Measurements from ENCODE around the gene ZNF853.
"Not testable (repeated sequence)": the region's sequence is repeated elsewhere in the genome, so short reads cannot be mapped to it uniquely, and the experiment has no call there.

ZNF853 gene

DNA sequence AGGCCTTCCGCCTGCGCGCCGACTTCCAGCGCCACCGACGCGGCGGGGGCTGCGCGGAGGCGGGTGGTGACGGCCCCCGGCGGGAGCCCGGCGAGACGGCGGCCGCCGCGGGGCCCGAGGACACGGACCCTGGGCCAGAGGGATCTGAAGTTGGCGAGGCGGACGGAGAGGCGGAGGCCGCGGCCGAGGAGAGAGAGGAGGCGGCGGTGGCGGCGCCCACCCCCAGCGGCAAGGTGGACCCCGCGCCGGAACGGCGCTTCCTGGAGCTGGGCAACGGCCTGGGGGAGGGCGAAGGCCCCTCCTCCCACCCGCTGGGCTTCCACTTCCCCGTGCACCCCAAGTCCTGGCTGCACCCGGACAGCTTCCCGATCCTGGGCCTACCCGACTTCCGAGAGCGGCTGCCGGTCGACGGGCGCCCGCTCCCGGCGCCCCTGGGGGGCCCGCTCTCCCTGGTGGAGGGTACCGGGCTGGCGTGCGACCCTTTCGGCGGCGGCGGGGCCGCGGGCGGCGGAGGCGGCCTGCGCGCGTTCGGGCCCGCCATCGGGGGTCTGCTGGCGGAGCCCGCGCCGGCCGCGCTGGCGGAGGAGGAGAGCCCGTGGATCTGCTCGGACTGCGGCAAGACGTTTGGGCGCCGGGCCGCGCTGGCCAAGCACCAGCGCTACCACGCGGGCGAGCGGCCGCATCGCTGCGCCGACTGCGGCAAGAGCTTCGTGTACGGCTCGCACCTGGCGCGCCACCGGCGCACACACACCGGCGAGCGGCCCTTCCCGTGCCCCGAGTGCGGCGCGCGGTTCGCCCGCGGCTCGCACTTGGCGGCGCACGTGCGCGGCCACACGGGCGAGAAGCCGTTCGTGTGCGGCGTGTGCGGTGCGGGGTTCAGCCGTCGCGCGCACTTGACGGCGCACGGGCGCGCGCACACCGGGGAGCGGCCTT lies 37.9 kb downstream of the ZNF853 start:
- no peak for DNase-seq

DNA sequence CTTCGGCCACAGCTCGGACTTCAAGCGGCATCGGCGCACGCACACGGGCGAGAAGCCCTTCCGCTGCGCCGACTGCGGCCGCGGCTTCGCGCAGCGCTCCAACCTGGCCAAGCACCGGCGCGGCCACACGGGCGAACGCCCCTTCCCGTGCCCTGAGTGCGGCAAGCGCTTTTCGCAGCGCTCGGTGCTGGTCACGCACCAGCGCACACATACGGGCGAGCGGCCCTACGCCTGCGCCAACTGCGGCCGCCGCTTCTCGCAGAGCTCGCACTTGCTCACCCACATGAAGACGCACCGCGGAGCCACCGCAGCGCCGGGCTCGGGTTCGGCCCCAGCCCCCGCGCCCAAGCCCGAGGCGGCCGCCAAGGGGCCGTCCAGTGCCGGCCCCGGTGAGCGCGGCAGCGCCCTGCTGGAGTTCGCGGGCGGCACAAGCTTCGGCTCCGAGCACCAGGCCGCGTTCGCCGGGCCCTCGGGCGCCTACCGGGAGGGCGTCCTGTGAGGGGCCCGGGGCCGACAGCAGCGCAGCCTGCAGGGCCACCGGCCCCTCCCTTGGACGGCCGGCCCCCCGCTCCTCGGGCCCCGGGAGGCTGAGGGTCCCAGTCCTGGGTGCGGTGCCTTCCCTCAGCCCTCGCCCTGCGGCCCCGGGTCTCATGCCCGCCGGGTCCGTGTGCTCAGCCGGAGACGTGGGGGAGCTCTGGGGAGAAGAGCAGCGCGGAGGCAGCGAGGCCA lies 38.9 kb downstream of the ZNF853 start:
- no peak for DNase-seq

DNA sequence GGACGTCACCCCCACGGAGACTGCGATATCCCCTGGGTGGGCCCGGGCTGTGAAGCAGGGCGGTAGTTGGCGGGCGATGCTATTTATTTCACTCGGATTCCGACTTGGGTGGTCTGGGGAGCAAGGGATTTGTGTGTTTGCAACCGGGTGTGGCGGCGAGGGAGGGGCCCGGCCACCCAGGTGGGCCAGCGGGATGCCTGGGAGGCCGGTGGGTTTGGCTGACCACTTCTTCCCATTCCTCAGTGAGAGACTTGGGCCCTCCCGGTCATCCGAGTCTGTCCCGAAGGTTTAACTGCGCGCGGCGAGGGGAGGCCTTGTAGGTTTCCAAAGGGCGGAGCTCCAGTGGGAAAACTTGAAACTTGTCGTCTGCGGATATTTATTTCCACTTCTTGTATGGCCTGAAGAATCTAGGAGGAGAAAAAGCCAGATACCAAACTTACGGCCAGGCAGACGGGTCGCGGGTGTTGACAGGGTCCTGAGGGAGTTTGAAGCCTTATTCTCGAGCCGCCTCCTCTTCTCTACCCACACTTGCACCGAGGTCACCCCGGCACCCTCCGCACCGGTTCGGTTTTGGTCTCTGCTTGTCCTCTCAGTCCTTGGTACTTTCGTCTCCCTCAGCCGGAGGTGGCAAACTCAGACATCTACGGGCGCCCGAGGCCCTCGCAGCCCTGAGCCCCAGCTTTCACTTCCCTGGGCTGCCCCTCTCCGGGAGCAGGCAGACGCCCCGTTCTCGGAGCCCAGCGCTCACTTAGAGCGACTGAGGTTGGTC lies 39.6 kb downstream of the ZNF853 start:
- no peak for DNase-seq

DNA sequence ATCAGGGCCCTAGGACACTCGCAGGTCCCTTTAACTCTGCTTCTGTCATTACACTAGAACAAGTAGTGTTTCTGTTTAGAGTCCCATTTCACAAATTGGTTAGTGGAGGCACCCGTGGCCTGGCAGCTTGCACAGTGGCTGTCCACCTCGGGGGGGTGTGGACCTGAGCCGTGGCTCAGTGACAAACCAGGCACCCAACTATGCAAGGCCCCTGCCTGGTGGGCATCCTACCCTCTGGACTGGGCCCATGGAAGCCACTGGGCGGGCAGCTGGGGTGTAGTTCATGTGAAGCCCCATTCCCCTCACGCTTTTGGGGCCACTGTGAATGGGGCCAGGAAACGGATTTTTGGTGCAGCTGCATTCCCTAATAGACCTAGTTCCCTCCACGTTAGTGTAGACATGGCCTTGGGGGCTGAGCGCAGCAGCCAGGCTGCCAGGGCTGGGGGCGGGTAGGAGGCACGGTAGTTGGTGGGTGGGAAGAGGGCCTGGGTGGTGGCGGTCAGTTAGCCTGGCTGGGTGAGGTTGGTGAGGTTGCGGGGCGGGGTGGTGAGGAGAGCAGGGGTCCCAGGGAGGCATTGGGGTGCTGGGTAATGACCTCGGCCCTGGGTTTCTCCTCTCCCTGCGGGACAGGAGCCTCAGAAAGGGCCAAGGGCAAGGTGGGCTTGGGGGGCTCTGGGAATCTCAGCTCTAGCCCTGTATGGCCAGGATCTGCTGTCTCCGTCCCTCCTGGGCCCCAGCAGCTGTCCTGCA lies 40.4 kb downstream of the ZNF853 start:
- no peak for DNase-seq

DNA sequence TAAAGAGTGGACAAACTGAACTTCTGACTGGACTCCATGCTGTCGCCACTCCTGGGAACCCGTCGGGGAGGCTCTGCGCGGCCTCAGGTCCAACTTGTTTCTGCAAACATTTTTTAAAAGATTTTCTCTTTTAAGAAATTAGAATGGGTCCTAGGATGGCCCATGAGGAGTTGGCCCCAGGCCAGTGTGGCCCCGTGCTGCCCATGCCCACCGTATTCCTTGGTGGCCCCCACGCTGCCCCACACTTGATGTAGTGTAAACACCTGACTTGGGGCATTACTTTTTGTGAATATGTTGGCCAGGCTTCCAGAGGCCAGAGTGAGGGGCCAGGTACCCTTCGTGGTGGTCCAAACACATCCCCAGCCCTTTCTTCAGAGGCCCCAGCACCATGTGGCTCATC lies 41.0 kb downstream of the ZNF853 start:
- DNase-seq, result no peak

DNA sequence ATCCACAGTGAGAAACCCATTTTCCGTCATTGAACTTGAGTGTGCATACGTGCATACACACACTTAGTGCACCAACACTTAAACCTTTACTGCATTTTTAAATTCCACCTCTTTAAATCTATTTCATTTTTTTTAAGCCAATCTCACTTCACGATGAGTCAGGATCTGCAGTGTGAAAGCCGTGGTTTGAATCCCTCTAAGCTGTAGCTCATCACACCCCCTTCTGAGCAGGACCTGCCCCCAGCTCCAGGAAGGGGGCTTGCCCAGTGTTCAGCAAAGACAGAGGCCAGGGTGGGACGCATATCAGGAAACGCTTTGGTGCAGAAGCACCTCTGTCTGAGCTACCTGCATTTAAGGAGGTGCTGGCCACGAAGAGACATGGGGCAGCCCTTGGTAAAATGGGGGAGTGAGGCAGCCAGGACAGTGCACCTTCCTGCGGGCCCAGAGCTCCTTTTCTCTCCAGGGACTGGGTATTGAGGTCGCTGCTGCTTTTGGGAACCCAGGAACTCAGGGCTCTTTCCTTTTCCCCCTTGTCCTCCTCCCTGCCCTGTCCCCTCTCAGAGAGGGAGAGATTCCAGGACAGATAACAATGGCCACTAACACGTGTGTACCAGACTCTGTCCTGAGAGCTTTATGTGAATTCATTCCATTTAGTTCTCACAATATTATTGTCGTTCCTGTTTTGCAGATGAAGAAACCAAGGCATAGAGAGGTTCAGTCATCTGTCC lies 43.4 kb downstream of the ZNF853 start:
- no peak for DNase-seq

DNA sequence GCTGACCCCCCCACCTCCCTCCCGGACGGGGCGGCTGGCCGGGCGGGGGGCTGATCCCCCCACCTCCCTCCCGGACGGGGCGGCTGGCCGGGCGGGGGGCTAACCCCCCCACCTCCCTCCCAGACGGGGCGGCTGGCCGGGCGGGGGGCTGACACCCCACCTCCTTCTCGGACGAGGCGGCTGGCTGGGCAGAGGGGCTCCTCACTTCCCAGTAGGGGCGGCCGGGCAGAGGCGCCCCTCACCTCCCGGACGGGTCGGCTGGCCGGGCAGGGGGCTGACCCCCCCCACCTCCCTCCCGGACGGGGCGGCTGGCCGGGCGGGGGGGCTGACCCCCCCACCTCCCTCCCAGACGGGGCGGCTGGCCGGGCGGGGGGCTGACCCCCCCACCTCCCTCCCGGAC lies 55.4 kb downstream of the ZNF853 start:
- DNase-seq, result not testable (repeated sequence)
